IPS DF 6.9 (cell line): Measurements from ENCODE around the gene MAB21L4.

Experiments
- DNase-seq: peaks from one replicate; pipeline ENCODE4 v3.0.0-alpha.2; 2013; ENCODE audit warnings: low read depth, low spot score
- H3K27ac ChIP-seq: one replicate; pipeline ENCODE4 v1.5.1; 2013; ENCODE audit warnings: low read length, control low read depth
- H3K27me3 ChIP-seq: 2 replicates; pipeline ENCODE4 v1.6.1; 2013; ENCODE audit warnings: mild to moderate bottlenecking, low read length; ENCODE audit not compliant: control insufficient read depth, insufficient read depth
- H3K36me3 ChIP-seq: 2 replicates; pipeline ENCODE4 v1.6.1; 2013; ENCODE audit warnings: low read length; ENCODE audit not compliant: control insufficient read depth, insufficient read depth
- H3K4me1 ChIP-seq: 2 replicates; pipeline ENCODE4 v1.6.1; 2013; ENCODE audit warnings: low read length; ENCODE audit not compliant: control insufficient read depth, insufficient read depth
- H3K4me3 ChIP-seq: 2 replicates; pipeline ENCODE4 v1.5.1; 2013; ENCODE audit warnings: mild to moderate bottlenecking, low read length
- H3K9me3 ChIP-seq: 2 replicates; pipeline ENCODE4 v1.6.1; 2013; ENCODE audit warnings: low read length, inconsistent platforms; ENCODE audit not compliant: control insufficient read depth, insufficient read depth
- WGBS: extraction: QIAGEN DNeasy Blood & Tissue Kit; methylation state at CpG from one replicate; pipeline ENCODE4 v1.1.7; 2013; ENCODE audit warnings: mixed read lengths, missing lambda C conversion rate; ENCODE audit not compliant: insufficient read length, insufficient coverage; 5-methylcytosine and 5-hydroxymethylcytosine counted together

MAB21L4 gene

DNA sequence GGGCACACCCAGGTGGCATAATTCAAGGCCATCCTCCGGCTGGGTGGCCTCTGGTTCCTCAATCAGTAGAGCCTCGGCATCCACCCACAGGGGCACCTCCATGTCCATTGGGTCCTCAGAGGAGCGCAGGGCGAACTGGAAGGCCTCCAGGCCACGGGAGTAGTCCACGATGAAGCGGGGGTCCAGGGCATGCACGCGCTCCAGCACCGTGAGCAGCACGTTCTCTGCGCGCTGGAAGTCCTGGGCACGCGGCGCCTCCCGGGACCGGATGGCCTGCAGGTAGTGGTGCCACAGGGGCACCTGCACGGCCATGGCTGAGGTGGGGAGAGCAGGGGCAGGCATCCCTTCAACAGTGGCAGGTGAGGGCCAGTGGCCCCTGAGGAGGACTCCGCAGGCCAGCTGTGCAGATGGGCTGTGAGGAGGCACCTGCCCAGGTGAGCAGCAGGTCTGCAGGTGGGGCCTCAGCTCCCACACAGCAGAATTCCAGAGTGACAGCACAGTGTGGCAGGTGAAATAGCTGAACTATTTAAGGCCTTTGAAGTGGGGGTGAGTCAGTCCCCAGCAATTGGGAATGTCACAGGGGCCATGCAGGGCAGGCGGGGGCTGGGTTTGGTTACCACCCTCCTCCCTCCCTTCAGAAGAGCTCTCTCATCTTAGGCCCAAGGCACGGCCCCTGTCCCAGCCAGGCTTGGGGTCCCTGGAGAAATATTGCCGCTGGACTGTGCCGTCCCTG lies at the start of gene MAB21L4:
Gene MAB21L4, minus strand, starts transcription at position 501 of the 733 bp plus-strand sequence. Its CDS starts 159 bp downstream, at position 342.
- Histone ChIP-seq H3K27ac (no peak within 1 kb of the TSS), H3K27me3 (no peaks in the 10 kb centered on the region), H3K9me3 (no peaks in the 10 kb centered on the region), H3K36me3 (no peaks in the 10 kb centered on the region; the same call in 1 of the 2 replicates), H3K4me1 (no peaks in the 10 kb centered on the region), H3K4me3 (no peak within 1 kb of the TSS)
- WGBS, result no CpG with 5 or more reads among the region's 24 CpGs
- no peak for DNase-seq

GRCh38 chr2:240936106-240936505 lies 40.1 kb upstream of the MAB21L4 start:
- Histone ChIP-seq H3K4me1 (no peaks in the 10 kb centered on the region), H3K9me3 (no peaks in the 10 kb centered on the region), H3K36me3 (no peaks in the 10 kb centered on the region; the same call in 1 of the 2 replicates), H3K27me3 (no peaks in the 10 kb centered on the region), H3K4me3 (no peak overlapping the region), H3K27ac (no peak overlapping the region)
- no CpG with 5 or more reads among the region's 9 CpGs for WGBS
- DNase-seq, result no peak

DNA sequence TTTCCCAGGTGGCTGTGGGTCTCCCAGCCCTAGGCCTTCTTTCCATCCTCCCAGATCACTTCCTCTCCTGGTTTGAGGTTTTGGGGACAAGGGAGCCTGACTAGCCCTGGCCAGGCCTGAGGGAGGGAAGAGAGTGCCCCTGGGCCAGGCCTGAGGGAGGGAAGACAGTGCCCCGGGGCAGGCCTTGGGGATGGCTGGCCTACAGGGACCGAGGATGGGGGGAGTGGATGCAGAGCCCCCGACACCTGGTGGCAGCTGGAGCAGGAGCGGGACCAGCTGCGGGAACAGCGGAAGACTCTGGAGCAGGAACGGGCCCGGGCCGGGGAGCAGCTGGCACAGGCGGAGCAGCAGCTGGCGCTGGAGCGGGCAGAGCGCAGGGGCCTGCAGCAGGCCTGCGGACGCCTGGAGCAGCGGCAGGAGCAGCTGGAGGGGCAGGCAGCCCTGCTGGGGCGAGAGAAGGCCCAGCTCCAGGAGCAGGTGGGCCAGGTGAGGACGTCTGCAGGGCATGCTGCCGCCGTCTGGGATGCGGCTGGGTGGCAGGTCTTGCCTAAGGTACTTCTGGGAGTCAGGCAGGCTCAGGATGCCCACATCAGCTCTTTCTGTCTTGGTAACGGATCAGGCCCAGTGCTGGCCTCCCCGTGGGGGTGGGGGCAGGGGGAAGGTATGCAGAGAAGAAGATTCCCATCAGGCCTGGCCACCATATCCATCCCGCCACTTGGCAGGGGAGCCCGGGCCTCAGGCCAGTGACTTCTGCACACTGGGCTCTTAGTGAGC lies 39.3 kb upstream of the MAB21L4 start:
- Histone ChIP-seq H3K4me3 (no peak overlapping the region), H3K4me1 (no peaks in the 10 kb centered on the region), H3K27me3 (no peaks in the 10 kb centered on the region), H3K9me3 (no peaks in the 10 kb centered on the region), H3K36me3 (no peaks in the 10 kb centered on the region; the same call in 1 of the 2 replicates), H3K27ac (no peak overlapping the region)
- no CpG with 5 or more reads among the region's 25 CpGs for WGBS
- no peak for DNase-seq

DNA sequence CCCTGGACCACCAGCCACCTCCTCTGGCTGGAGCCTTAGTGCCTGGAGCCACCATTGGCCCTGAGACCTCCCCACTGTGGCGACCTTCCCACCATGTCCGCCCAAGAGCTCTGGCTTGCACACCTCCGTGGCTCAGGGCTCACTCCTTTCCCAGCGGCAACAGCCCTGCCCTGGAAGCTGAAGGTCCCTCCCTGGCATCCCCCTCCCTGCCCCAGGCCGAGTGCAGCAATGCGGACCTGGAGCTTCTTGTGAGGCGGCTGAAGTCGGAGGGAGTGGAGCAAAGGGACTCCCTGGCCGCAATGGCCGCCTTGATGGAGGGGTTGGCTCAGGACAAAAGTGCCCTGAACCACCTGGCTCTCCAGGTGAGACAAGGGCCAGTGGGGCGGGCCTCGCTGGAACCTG lies 38.7 kb upstream of the MAB21L4 start:
- Histone ChIP-seq H3K4me3 (no peak overlapping the region), H3K27ac (no peak overlapping the region), H3K36me3 (no peaks in the 10 kb centered on the region; the same call in 1 of the 2 replicates), H3K4me1 (no peaks in the 10 kb centered on the region), H3K27me3 (no peaks in the 10 kb centered on the region), H3K9me3 (no peaks in the 10 kb centered on the region)
- no CpG with 5 or more reads among the region's 12 CpGs for WGBS
- no peak for DNase-seq

GRCh38 chr2:240933966-240934700 lies 38.2 kb upstream of the MAB21L4 start:
- H3K27ac ChIP-seq, result no peak overlapping the region
- no peak overlapping the region; the same call in 1 of the 2 replicates for H3K4me3 ChIP-seq
- DNase-seq, result no peak
- H3K9me3 ChIP-seq, result no peaks in the 10 kb centered on the region
- no CpG with 5 or more reads among the region's 23 CpGs for WGBS
- H3K27me3 ChIP-seq, result no peaks in the 10 kb centered on the region
- no peaks in the 10 kb centered on the region; the same call in 1 of the 2 replicates for H3K36me3 ChIP-seq
- H3K4me1 ChIP-seq, result no peaks in the 10 kb centered on the region

DNA sequence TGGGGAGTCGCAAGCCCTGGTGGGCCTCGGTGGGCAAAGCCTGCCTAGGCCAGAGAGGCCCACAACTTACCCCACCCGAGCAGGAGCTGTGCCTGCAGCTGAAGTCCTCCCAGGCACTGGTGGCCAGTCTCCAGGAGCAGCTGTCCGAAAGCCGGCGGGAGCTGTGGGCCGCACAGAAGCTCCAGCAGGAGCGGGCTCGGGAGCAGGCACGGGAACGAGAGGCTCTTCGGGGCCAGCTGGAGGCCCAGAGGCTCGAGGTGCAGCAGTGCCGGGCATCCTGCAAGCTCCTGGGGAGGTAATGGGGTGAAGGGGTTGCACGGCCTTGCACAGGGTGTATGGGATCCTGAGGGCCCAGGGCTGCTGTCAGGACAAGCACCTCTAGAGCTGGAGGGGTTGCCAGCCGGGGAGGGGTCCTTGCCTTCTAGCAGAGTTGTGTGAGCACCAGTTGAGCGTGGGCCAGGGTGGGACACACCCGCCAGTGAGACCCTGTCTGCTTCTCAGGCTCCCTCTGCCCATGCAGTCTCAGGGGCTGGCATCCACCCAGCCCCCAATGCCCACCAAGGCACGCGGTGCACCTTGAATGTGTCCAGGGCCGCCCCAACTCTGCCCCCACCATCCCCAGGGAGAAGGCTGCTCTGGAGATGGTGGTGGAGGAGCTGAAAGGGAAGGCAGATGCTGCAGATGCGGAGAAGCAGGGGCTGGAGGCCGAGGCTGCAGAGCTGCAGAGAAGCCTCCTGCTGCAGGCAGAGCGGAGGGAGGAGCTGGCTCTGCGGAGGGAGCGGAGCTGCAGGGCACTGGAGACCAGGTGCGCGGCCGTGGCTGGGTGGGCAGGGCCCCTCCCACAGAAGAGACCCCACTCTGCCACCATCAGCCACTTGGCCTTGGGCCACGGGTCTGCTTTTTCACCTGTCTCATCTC lies 37.4 kb upstream of the MAB21L4 start:
- WGBS, result no CpG with 5 or more reads among the region's 30 CpGs
- no peaks in the 10 kb centered on the region for H3K4me1 ChIP-seq

DNA sequence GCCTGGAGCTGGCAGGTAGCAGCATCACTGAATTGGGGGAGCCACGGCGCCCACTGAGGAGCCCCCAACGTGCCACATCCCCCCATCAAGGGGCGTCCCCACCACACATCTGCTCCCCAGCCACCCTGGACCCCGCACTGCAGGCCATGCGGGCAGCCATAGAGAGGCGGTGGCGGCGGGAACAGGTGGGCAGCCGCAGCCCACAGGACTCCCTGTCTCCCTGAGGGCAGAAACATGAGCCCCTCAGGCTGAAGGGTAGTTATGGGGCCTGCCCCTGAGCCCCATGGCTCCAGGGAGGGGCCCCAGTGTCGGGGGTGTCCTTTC lies 36.7 kb upstream of the MAB21L4 start:
- no peaks in the 10 kb centered on the region; the same call in 1 of the 2 replicates for H3K36me3 ChIP-seq
- no peaks in the 10 kb centered on the region for H3K27me3 ChIP-seq
- H3K27ac ChIP-seq, result no peak overlapping the region
- no CpG with 5 or more reads among the region's 11 CpGs for WGBS
- DNase-seq, result no peak
- H3K9me3 ChIP-seq, result no peaks in the 10 kb centered on the region
- H3K4me1 ChIP-seq, result no peaks in the 10 kb centered on the region
- no peak overlapping the region for H3K4me3 ChIP-seq

More for the DNA sequence above, 37.4 kb upstream of the MAB21L4 start:
- DNase-seq, result no peak
- Histone ChIP-seq H3K27ac (no peak overlapping the region), H3K27me3 (no peaks in the 10 kb centered on the region), H3K36me3 (no peaks in the 10 kb centered on the region; the same call in 1 of the 2 replicates), H3K9me3 (no peaks in the 10 kb centered on the region), H3K4me3 (no peak overlapping the region; the same call in 1 of the 2 replicates)

- Histone ChIP-seq H3K36me3 (no peaks in the 10 kb centered on the region; the same call in 1 of the 2 replicates), H3K4me3 (no peak overlapping the region), H3K27ac (no peak overlapping the region), H3K9me3 (no peaks in the 10 kb centered on the region), H3K4me1 (no peaks in the 10 kb centered on the region), H3K27me3 (no peaks in the 10 kb centered on the region)
- no peak for DNase-seq
- WGBS, result no CpG with 5 or more reads among the region's 21 CpGs
Measured at GRCh38 chr2:240932001-240932723, 36.2 kb upstream of the MAB21L4 start.

DNA sequence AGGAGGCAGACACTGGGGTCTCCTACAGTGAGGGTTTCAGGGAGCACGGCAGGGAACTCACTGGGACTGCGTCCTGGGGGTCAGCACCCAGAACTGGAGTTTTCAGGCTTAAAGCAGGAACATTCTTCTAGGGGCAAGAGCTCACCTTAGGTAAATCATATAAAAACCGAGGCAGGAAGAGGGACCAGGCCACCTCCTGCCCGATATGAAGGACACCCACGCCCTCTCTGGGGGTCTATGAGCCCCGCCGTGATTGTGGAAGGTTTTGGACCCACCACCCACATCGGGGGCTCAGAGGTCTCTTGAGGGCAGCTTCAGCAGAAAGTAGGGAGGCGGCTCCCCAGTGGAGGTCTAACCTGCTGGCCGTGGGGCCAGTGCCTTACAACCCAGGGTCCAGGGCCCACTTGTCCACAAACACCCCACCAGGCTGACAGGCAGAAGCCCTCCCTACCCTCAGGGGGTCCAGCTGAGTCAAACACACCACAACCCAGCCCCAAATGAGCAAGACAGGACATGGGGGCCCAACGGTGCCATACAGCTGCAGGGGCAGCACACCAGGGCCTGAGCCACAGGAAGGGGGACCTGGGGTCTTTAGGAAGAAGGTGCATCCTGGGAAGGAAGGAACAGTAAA lies 35.5 kb upstream of the MAB21L4 start:
- no peaks in the 10 kb centered on the region for H3K9me3 ChIP-seq
- no peaks in the 10 kb centered on the region; the same call in 1 of the 2 replicates for H3K36me3 ChIP-seq
- no peak overlapping the region for H3K27ac ChIP-seq
- H3K4me3 ChIP-seq, result no peak overlapping the region
- no peaks in the 10 kb centered on the region for H3K4me1 ChIP-seq
- DNase-seq, result no peak
- WGBS, result no CpG with 5 or more reads among the region's 11 CpGs
- no peaks in the 10 kb centered on the region for H3K27me3 ChIP-seq
